Natural killer cell (primary cell): ENCODE results near the gene PPP2R2C. TPM values are rescaled to one million over a fixed set of nuclear protein-coding genes. Genes with fewer than 3 reads are reported as not detected.

Experiments
- ATAC-seq, 3 donors: fragments of 150-1000 bp in 2 of 3; fragments of 200-7000 bp in 1 of 3; cut with Tn5 transposase; 1 replicate in 1 of 3; 2 replicates in 2 of 3; pipeline ENCODE4 v1.10.0; 2021; ENCODE audit warnings: mild to moderate bottlenecking in 2 of 3, moderate library complexity in 2 of 3
- DNase-seq, 2 donors: peaks; one replicate each; pipeline versions ENCODE4 v3.0.0 to v3.0.0-alpha.2; 2013 to 2021; ENCODE audit warnings: mixed read lengths in 1 of 2
- H3K27ac ChIP-seq: one replicate; pipeline ENCODE4 v1.5.1; 2013; ENCODE audit warnings: mild to moderate bottlenecking, low read length
- H3K27me3 ChIP-seq: one replicate; pipeline ENCODE4 v1.6.1; 2013; ENCODE audit warnings: low read length; ENCODE audit not compliant: control insufficient read depth, insufficient read depth
- H3K36me3 ChIP-seq: one replicate; pipeline ENCODE4 v1.6.1; 2013; ENCODE audit warnings: low read length; ENCODE audit not compliant: control insufficient read depth, insufficient read depth
- H3K4me1 ChIP-seq: one replicate; pipeline ENCODE4 v1.6.1; 2013; ENCODE audit warnings: low read length; ENCODE audit not compliant: control insufficient read depth, insufficient read depth
- H3K4me3 ChIP-seq: one replicate; pipeline ENCODE4 v1.5.1; 2013; ENCODE audit warnings: low read length
- H3K9me3 ChIP-seq: one replicate; pipeline ENCODE4 v1.6.1; 2013; ENCODE audit warnings: low read length; ENCODE audit not compliant: control insufficient read depth, insufficient read depth
- H3K27ac Mint-ChIP-seq, 2 donors: one replicate each; pipeline ENCODE4 v1.8.0; 2022; ENCODE audit warnings: mild to moderate bottlenecking in 2 of 2, mixed read lengths in 2 of 2, moderate library complexity in 1 of 2
- H3K27me3 Mint-ChIP-seq, 2 donors: one replicate each; pipeline ENCODE4 v1.8.0; 2022; ENCODE audit warnings: low read depth in 2 of 2, mixed read lengths in 2 of 2
- H3K36me3 Mint-ChIP-seq: one replicate; pipeline ENCODE4 v1.8.0; 2022; ENCODE audit warnings: mixed read lengths
- H3K4me1 Mint-ChIP-seq, 2 donors: one replicate each; pipeline ENCODE4 v1.8.0; 2022; ENCODE audit warnings: mixed read lengths in 2 of 2
- H3K4me3 Mint-ChIP-seq: one replicate; pipeline ENCODE4 v1.8.0; 2022; ENCODE audit warnings: mild to moderate bottlenecking, moderate library complexity, mixed read lengths
- H3K9me3 Mint-ChIP-seq, 2 donors: one replicate each; pipeline ENCODE4 v1.8.0; 2022; ENCODE audit warnings: mixed read lengths in 2 of 2
- WGBS: methylation state at CpG from one replicate; pipeline ENCODE4 v1.1.7; 2013; ENCODE audit warnings: missing lambda C conversion rate; ENCODE audit not compliant: insufficient coverage; 5-methylcytosine and 5-hydroxymethylcytosine counted together
- intact Hi-C: fragments of 100-400 bp; cut with micrococcal nuclease; formaldehyde crosslinking; loops from one replicate; pipeline ENCODE4 v1.14.2; 2022
- total RNA-seq, 4 donors: library from RNA; stranded (reverse); fragments of 120-200 nt in 1 of 4; gene quantifications; one replicate each; pipeline versions ENCODE4 v1.2.3 to v1.2.4, GENCODE V29; 2013 to 2022
- TF ChIP-seq, protein P1 (sequence below): fragments of 200-600 bp; IDR thresholded peaks from one replicate; pipeline ENCODE4 v1.8.0; 2022; ENCODE audit warnings: antibody characterized with exemption

The PPP2R2C gene
- total RNA-seq, 3 donors from 2014 or later (not counting 1 experiment from before 2014, with no cell fraction given) = not detected

DNA sequence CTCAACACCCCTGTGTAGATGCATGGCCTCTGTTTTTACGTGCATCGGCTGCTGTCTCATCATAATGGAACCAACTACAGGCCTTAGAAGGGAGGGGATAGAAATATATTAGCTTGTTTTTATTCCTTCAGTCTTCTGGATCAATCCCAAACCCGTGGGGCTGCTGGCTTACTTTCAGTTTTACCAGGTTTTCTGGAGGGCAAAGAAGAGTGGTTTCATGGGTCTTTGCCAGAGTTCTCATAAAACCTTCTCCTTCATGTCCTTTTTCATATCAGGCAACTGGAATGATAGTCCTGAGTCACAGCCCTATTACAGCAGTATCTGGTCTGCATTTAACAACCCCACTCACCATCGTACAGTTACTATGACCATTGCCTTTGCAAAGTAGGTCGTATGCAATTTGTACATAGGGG is 34.6 kb downstream of the PPP2R2C start:
- Histone ChIP-seq H3K9me3 (no peaks in the 10 kb centered on the region), H3K27me3 (no peaks in the 10 kb centered on the region), H3K4me1 (peaks cover 2% of the 10 kb centered on the region), H3K27ac (no peak overlapping the region), H3K4me3 (no peak overlapping the region), H3K36me3 (no peaks in the 10 kb centered on the region)
- ATAC-seq (no peak), DNase-seq (no peak)
- Mint-ChIP-seq H3K4me1 (peaks cover 0 to under 1% of the 10 kb centered on the region in 2 donors), H3K9me3 (peaks cover 4 to 6% of the 10 kb centered on the region in 2 donors), H3K27ac (no peak overlapping the region), H3K36me3 (peaks cover 8% of the 10 kb centered on the region), H3K4me3 (no peak overlapping the region), H3K27me3 (peaks cover 6 to 13% of the 10 kb centered on the region in 2 donors)
- intact Hi-C loops = no loop called here
- TF ChIP-seq, protein P1, sequence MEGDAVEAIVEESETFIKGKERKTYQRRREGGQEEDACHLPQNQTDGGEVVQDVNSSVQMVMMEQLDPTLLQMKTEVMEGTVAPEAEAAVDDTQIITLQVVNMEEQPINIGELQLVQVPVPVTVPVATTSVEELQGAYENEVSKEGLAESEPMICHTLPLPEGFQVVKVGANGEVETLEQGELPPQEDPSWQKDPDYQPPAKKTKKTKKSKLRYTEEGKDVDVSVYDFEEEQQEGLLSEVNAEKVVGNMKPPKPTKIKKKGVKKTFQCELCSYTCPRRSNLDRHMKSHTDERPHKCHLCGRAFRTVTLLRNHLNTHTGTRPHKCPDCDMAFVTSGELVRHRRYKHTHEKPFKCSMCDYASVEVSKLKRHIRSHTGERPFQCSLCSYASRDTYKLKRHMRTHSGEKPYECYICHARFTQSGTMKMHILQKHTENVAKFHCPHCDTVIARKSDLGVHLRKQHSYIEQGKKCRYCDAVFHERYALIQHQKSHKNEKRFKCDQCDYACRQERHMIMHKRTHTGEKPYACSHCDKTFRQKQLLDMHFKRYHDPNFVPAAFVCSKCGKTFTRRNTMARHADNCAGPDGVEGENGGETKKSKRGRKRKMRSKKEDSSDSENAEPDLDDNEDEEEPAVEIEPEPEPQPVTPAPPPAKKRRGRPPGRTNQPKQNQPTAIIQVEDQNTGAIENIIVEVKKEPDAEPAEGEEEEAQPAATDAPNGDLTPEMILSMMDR = no peak
- 87% methylated on average over 5 of the region's 5 CpGs for WGBS

DNA sequence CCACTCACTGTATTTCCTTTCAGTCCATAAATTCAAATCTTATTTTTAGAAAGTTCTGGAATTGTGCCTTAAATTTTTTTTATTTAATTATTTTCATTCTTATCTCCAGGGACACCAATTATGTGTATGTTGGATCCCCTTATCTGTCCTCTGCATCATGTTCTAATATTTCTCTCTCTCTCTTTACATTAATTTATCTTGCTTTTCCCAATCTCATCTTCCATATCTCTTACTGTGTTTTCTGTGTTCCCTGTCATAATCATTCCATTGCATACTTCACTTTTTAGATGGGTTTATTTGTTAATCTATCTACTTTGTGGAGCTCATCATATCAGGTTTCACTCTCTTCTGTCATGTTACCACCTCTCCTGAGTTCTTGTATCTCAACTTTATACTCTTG is 37.4 kb downstream of the PPP2R2C start:
- DNase-seq (no peak), ATAC-seq (no peak)
- no peak overlapping the region for H3K27ac ChIP-seq
- no peak overlapping the region for H3K4me3 ChIP-seq
- H3K36me3 ChIP-seq = no peaks in the 10 kb centered on the region
- no peak overlapping the region for H3K4me3 Mint-ChIP-seq
- peaks cover 3 to 13% of the 10 kb centered on the region in 2 donors for H3K27me3 Mint-ChIP-seq
- peaks cover 8% of the 10 kb centered on the region for H3K36me3 Mint-ChIP-seq
- no peak overlapping the region for H3K27ac Mint-ChIP-seq
- TF ChIP-seq, protein P1 = no peak
- no peaks in the 10 kb centered on the region for H3K9me3 ChIP-seq
- H3K27me3 ChIP-seq = no peaks in the 10 kb centered on the region
- no peaks in the 10 kb centered on the region for H3K4me1 Mint-ChIP-seq
- no peaks in the 10 kb centered on the region for H3K4me1 ChIP-seq
- intact Hi-C loops = no loop called here
- H3K9me3 Mint-ChIP-seq = peaks cover 4 to 6% of the 10 kb centered on the region in 2 donors

DNA sequence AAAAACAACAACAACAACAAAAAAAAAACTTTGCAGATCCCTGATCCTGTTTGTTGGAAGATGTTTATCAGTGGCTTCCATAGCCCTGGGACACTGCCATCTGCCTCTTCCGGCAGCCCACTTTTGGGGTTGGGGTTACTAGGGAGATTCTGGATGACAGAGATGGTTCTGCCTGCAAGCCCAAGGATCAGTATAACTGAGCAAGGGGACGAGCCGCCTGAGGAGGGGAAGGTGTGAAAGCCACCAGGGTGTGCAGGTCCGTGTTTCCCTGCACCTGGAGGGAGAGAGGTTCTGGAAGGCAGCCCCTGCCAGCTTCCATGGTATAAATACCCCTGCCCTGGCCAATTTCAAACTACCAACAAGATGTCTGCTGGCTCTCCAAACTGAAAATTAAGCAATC is 41.5 kb downstream of the PPP2R2C start:
- Mint-ChIP-seq H3K9me3 (peaks cover 4 to 6% of the 10 kb centered on the region in 2 donors), H3K27ac (no peak overlapping the region), H3K36me3 (peaks cover 8% of the 10 kb centered on the region), H3K4me3 (no peak overlapping the region), H3K4me1 (peaks cover 0 to under 1% of the 10 kb centered on the region in 2 donors), H3K27me3 (peaks cover 7 to 11% of the 10 kb centered on the region in 2 donors)
- H3K4me3 ChIP-seq = no peak overlapping the region
- intact Hi-C loops = no loop called here
- no peaks in the 10 kb centered on the region for H3K27me3 ChIP-seq
- TF ChIP-seq, protein P1 = no peak
- no peaks in the 10 kb centered on the region for H3K36me3 ChIP-seq
- H3K9me3 ChIP-seq = no peaks in the 10 kb centered on the region
- DNase-seq (no peak), ATAC-seq (no peak)
- H3K4me1 ChIP-seq = peaks cover 2% of the 10 kb centered on the region
- no peak overlapping the region for H3K27ac ChIP-seq
- WGBS = 79% methylated on average over 3 of the region's 4 CpGs

DNA sequence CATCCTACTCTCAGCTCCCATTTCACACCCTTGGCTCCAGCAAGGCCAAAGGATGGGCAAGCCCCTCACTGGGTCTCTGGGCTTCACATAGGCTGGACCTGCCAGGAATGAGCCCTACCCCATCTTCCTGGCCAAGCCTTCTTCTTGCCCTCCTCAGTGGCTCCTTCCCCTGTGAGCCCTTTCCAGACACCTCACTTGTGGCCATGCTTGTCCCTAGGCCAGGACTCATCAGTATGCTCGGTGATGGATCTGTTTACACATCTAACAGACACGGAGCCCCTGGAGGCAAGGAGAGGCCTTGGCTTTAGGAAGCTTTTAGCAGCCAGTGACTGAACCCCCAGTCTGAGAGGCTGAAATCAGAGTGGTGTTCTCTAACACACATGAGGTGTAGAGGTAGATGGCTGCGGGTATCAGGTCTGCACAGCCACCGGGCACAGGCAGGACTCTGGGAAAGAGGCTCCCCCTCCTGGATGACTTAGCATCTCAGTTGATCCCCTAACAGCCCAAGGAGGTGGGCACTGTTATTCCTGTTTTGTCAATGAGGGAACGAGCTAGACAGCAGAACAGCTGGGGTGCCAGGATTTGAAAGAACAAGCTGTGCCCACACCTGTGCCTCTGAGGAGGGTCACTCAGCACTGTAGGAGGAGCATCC is 44.8 kb downstream of the PPP2R2C start:
- Mint-ChIP-seq H3K4me3 (no peak overlapping the region), H3K36me3 (no peaks in the 10 kb centered on the region), H3K4me1 (peaks cover 17 to 18% of the 10 kb centered on the region in 2 donors), H3K9me3 (no peaks in the 10 kb centered on the region), H3K27me3 (peaks cover 17 to 21% of the 10 kb centered on the region in 2 donors), H3K27ac (no peak overlapping the region)
- TF ChIP-seq, protein P1 = no peak
- H3K9me3 ChIP-seq = no peaks in the 10 kb centered on the region
- no peaks in the 10 kb centered on the region for H3K36me3 ChIP-seq
- DNase-seq (no peak), ATAC-seq (no peak)
- H3K27me3 ChIP-seq = no peaks in the 10 kb centered on the region
- peaks cover 22% of the 10 kb centered on the region for H3K4me1 ChIP-seq
- H3K27ac ChIP-seq = no peak overlapping the region
- H3K4me3 ChIP-seq = no peak overlapping the region
- intact Hi-C loops = no loop called here
- 56% methylated on average over 5 of the region's 5 CpGs for WGBS
